H9 (cell line): Measurements from ENCODE around the gene MCRIP2. TPM values are rescaled to one million over a fixed set of nuclear protein-coding genes. Genes with fewer than 3 reads are reported as not detected.

Source experiments
- DNase-seq: peaks from one replicate; pipeline ENCODE4 v3.0.0-alpha.2; 2017
- H2AFZ ChIP-seq: one replicate; pipeline ENCODE4 v1.6.1; 2013; ENCODE audit warnings: mild to moderate bottlenecking, low read length, control low read depth, moderate library complexity
- H2AK5ac ChIP-seq: 2 replicates; pipeline ENCODE4 v1.6.1; 2013; ENCODE audit warnings: low read length, control low read depth, mixed read lengths; ENCODE audit not compliant: insufficient read length
- H2BK120ac ChIP-seq: one replicate; pipeline ENCODE4 v1.6.1; 2013; ENCODE audit warnings: low read depth, mild to moderate bottlenecking, low read length, control low read depth, inconsistent platforms; ENCODE audit not compliant: poor library complexity, severe bottlenecking
- H2BK12ac ChIP-seq: 2 replicates; pipeline ENCODE4 v1.6.1; 2013; ENCODE audit warnings: low read length, control low read depth, mixed read lengths, low read depth; ENCODE audit not compliant: insufficient read length
- H2BK15ac ChIP-seq: 2 replicates; pipeline ENCODE4 v1.6.1; 2013; ENCODE audit warnings: low read depth, low read length, control low read depth
- H2BK20ac ChIP-seq: one replicate; pipeline ENCODE4 v1.6.1; 2013; ENCODE audit warnings: low read depth, mild to moderate bottlenecking, low read length, control low read depth, inconsistent platforms; ENCODE audit not compliant: poor library complexity, severe bottlenecking
- H2BK5ac ChIP-seq: 2 replicates; pipeline ENCODE4 v1.6.1; 2013; ENCODE audit warnings: low read length, control low read depth, mixed read lengths; ENCODE audit not compliant: insufficient read length
- H3K14ac ChIP-seq: 2 replicates; pipeline ENCODE4 v1.6.1; 2013; ENCODE audit warnings: low read length, control low read depth; ENCODE audit not compliant: insufficient read depth
- H3K18ac ChIP-seq: 2 replicates; pipeline ENCODE4 v1.6.1; 2013; ENCODE audit warnings: low read depth, mild to moderate bottlenecking, mixed read lengths, low read length, control low read depth; ENCODE audit not compliant: insufficient read length
- H3K23ac ChIP-seq: 2 replicates; pipeline ENCODE4 v1.6.1; 2013; ENCODE audit warnings: low read length, control low read depth, mixed read lengths, low read depth; ENCODE audit not compliant: insufficient read length
- H3K23me2 ChIP-seq: 2 replicates; pipeline ENCODE4 v1.6.1; 2013; ENCODE audit warnings: low read depth, mild to moderate bottlenecking, mixed read lengths, low read length, control low read depth; ENCODE audit not compliant: insufficient read length, poor library complexity, severe bottlenecking
- H3K27ac ChIP-seq: 2 replicates; pipeline ENCODE4 v1.5.1; 2013; ENCODE audit warnings: low read length, control low read depth, mixed read lengths, low read depth; ENCODE audit not compliant: insufficient read length
- H3K27me3 ChIP-seq: 2 replicates; pipeline ENCODE4 v1.6.1; 2013; ENCODE audit warnings: low read length, control low read depth, inconsistent platforms; ENCODE audit not compliant: insufficient read depth
- H3K4ac ChIP-seq: 2 replicates; pipeline ENCODE4 v1.6.1; 2013; ENCODE audit warnings: low read depth, mild to moderate bottlenecking, control low read depth, inconsistent platforms, low read length, moderate library complexity
- H3K4me1 ChIP-seq: 2 replicates; pipeline ENCODE4 v1.6.1; 2013; ENCODE audit warnings: low read length, control low read depth, inconsistent platforms; ENCODE audit not compliant: insufficient read depth
- H3K4me2 ChIP-seq: 2 replicates; pipeline ENCODE4 v1.6.1; 2013; ENCODE audit warnings: low read length, control low read depth, mixed read lengths; ENCODE audit not compliant: insufficient read length, insufficient read depth
- H3K56ac ChIP-seq: 2 replicates; pipeline ENCODE4 v1.6.1; 2013; ENCODE audit warnings: low read depth, mild to moderate bottlenecking, mixed read lengths, low read length, control low read depth; ENCODE audit not compliant: insufficient read length
- H3K79me1 ChIP-seq: 2 replicates; pipeline ENCODE4 v1.6.1; 2013; ENCODE audit warnings: low read depth, mild to moderate bottlenecking, moderate library complexity, low read length, control low read depth, inconsistent platforms; ENCODE audit not compliant: insufficient read depth, poor library complexity, severe bottlenecking
- H3K79me2 ChIP-seq: 2 replicates; pipeline ENCODE4 v1.6.1; 2013; ENCODE audit warnings: low read length, control low read depth, inconsistent platforms; ENCODE audit not compliant: insufficient read depth
- H3K9ac ChIP-seq: 2 replicates; pipeline ENCODE4 v1.6.1; 2013; ENCODE audit warnings: low read length, control low read depth, mixed read lengths; ENCODE audit not compliant: insufficient read length; ENCODE audit errors: extremely low read depth
- H3K9me3 ChIP-seq: one replicate; pipeline ENCODE4 v1.6.1; 2013; ENCODE audit warnings: low read depth, low read length, inconsistent platforms; ENCODE audit not compliant: control insufficient read depth
- H3T11ph ChIP-seq: one replicate; pipeline ENCODE4 v1.6.1; 2013; ENCODE audit warnings: mild to moderate bottlenecking, low read length, control low read depth, inconsistent platforms
- H4K20me1 ChIP-seq: one replicate; pipeline ENCODE4 v1.6.1; 2013; ENCODE audit not compliant: control insufficient read depth, insufficient read length, insufficient read depth
- H4K5ac ChIP-seq: 2 replicates; pipeline ENCODE4 v1.6.1; 2013; ENCODE audit warnings: low read depth, mild to moderate bottlenecking, mixed read lengths, low read length, control low read depth; ENCODE audit not compliant: insufficient read length
- H4K8ac ChIP-seq: replicated peaks from 2 replicates; pipeline ENCODE4 v1.6.1; 2013; ENCODE audit warnings: low read length, control low read depth, mixed read lengths, low read depth; ENCODE audit not compliant: insufficient read length
- H4K91ac ChIP-seq: 2 replicates; pipeline ENCODE4 v1.6.1; 2013; ENCODE audit warnings: low read depth, mild to moderate bottlenecking, moderate library complexity, mixed read lengths, low read length, control low read depth; ENCODE audit not compliant: insufficient read length
- H3K27ac Mint-ChIP-seq, 3 experiments: 2 replicates in 2 of 3; 3 replicates in 1 of 3; pipeline ENCODE4 v1.8.0; 2020 to 2021; ENCODE audit warnings: mixed read lengths in 3 of 3, mild to moderate bottlenecking in 1 of 3, moderate library complexity in 1 of 3
- H3K27me3 Mint-ChIP-seq: 2 replicates; pipeline ENCODE4 v1.8.0; 2021; ENCODE audit warnings: low read depth, mild to moderate bottlenecking, moderate library complexity, mixed read lengths
- H3K36me3 Mint-ChIP-seq, 3 experiments: 2 replicates in 2 of 3; 3 replicates in 1 of 3; pipeline ENCODE4 v1.8.0; 2020 to 2021; ENCODE audit warnings: low read depth in 3 of 3, mixed read lengths in 3 of 3; ENCODE audit not compliant: insufficient read depth in 1 of 3
- H3K4me1 Mint-ChIP-seq, 2 experiments: 2 replicates each; pipeline ENCODE4 v1.8.0; 2020; ENCODE audit warnings: mixed read lengths in 2 of 2
- H3K4me3 Mint-ChIP-seq, 2 experiments: 2 replicates in 1 of 2; 3 replicates in 1 of 2; pipeline ENCODE4 v1.8.0; 2020 to 2021; ENCODE audit warnings: mild to moderate bottlenecking in 2 of 2, mixed read lengths in 2 of 2, moderate library complexity in 1 of 2
- H3K9me3 Mint-ChIP-seq, 2 experiments: 2 replicates in 1 of 2; 3 replicates in 1 of 2; pipeline ENCODE4 v1.8.0; 2020; ENCODE audit warnings: mild to moderate bottlenecking in 2 of 2, mixed read lengths in 2 of 2, moderate library complexity in 1 of 2
- WGBS: extraction: QIAGEN DNeasy Blood & Tissue Kit; methylation state at CpG from one replicate; pipeline ENCODE4 v1.1.7; 2013; ENCODE audit warnings: missing lambda C conversion rate, low lambda C conversion rate, mixed read lengths; ENCODE audit not compliant: insufficient read length; ENCODE audit errors: extremely low coverage; 5-methylcytosine and 5-hydroxymethylcytosine counted together
- total RNA-seq: library from RNA; stranded (reverse); gene quantifications from 2 replicates; pipeline ENCODE4 v1.2.1, GENCODE V29; 2021
- TF ChIP-seq, protein P1 (sequence below): fragments of 200-600 bp; sonication (generic); conservative IDR thresholded peaks from 3 replicates; pipeline ENCODE4 v1.8.0; 2021; ENCODE audit warnings: antibody characterized with exemption, mild to moderate bottlenecking

Gene MCRIP2
- total RNA-seq, 1 experiment from 2014 or later, result 52.5 TPM

DNA sequence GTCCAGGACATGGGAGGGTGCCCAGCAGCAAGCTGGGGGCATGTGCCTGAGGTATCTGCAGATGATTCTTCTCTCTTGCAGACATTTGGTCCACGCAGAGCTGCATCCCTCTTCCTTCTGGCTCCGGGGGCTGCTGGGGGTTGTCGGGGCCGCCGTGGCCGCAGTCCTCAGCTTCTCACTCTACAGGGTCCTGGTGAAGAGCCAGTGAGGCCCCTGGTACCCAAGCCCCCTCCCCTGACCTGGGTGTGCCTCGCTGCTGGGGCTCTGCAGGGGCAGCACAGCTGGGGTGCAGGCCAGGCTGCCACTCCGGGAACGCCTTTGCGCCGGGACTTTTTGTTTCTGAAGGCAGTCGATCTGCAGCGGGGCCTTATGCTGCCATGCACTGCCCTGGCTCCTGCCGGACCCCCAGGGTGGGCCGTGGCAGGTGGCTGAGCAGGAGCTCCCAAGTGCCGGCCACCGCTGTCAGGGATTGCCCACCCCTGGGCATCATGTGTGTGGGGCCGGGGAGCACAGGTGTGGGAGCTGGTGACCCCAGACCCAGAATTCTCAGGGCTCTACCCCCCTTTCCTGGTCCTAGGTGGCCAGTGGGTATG lies 31.9 kb downstream of the MCRIP2 start:
- Histone ChIP-seq H3K9ac (no peak overlapping the region), H3K4ac (no peak overlapping the region), H3K23ac (no peak overlapping the region), H3T11ph (no peak overlapping the region), H3K23me2 (peaks cover 6% of the 10 kb centered on the region), H3K27me3 (no peaks in the 10 kb centered on the region), H2BK12ac (no peak overlapping the region), H2AK5ac (no peak overlapping the region), H3K56ac (no peak overlapping the region), H3K4me1 (no peaks in the 10 kb centered on the region), H3K9me3 (no peaks in the 10 kb centered on the region), H3K4me2 (no peak overlapping the region), H2BK20ac (no peak overlapping the region), H3K79me1 (no peaks in the 10 kb centered on the region), H2BK15ac (no peak overlapping the region), H3K79me2 (no peaks in the 10 kb centered on the region; the same call in 1 of the 2 replicates), H4K8ac (no peak overlapping the region), H2AFZ (no peak overlapping the region), H4K5ac (no peak overlapping the region), H3K14ac (no peak overlapping the region), H4K91ac (no peak overlapping the region), H2BK5ac (no peak overlapping the region), H2BK120ac (no peak overlapping the region), H3K18ac (no peak overlapping the region), H4K20me1 (no peaks in the 10 kb centered on the region), H3K27ac (no peak overlapping the region)
- TF ChIP-seq, protein P1, sequence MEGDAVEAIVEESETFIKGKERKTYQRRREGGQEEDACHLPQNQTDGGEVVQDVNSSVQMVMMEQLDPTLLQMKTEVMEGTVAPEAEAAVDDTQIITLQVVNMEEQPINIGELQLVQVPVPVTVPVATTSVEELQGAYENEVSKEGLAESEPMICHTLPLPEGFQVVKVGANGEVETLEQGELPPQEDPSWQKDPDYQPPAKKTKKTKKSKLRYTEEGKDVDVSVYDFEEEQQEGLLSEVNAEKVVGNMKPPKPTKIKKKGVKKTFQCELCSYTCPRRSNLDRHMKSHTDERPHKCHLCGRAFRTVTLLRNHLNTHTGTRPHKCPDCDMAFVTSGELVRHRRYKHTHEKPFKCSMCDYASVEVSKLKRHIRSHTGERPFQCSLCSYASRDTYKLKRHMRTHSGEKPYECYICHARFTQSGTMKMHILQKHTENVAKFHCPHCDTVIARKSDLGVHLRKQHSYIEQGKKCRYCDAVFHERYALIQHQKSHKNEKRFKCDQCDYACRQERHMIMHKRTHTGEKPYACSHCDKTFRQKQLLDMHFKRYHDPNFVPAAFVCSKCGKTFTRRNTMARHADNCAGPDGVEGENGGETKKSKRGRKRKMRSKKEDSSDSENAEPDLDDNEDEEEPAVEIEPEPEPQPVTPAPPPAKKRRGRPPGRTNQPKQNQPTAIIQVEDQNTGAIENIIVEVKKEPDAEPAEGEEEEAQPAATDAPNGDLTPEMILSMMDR, result no peak
- no peak overlapping the region for H3K4me3 Mint-ChIP-seq
- H3K4me1 Mint-ChIP-seq, result peaks cover 11 to 15% of the 10 kb centered on the region in 2 experiments
- no peaks in the 10 kb centered on the region for H3K9me3 Mint-ChIP-seq
- H3K27ac Mint-ChIP-seq, result no peak overlapping the region
- H3K36me3 Mint-ChIP-seq, result peaks cover 11 to 27% (median 27%) of the 10 kb centered on the region in 3 experiments; a peak in 6 of 7 replicates
- no CpG with 5 or more reads among the region's 18 CpGs for WGBS
- DNase-seq, result no peak
- peaks cover 3% of the 10 kb centered on the region; the same call in 1 of the 2 replicates for H3K27me3 Mint-ChIP-seq
